WI38 (cell line): Measurements from ENCODE around the gene RADX.

Experiments used
- H3K4me3 ChIP-seq: 2 replicates; pipeline ENCODE4 v1.5.1; 2011; ENCODE audit warnings: low read depth, mild to moderate bottlenecking, control low read depth, low read length
- TF ChIP-seq, protein P1 (sequence below): IDR thresholded peaks from 2 replicates; pipeline ENCODE4 v1.5.1; 2012; ENCODE audit warnings: low read depth, mild to moderate bottlenecking, control low read depth, low read length

Gene RADX

GRCh38 chrX:106726485-106727437, 115.0 kb downstream of the RADX start, which contains the start of gene RNF128:
Gene RNF128, plus strand, starts transcription at chrX:106726701. Its CDS starts 213 bp downstream, at chrX:106726914.
- peak within 1 kb of the TSS; percentile 53 for H3K4me3 ChIP-seq
- TF ChIP-seq, protein P1, sequence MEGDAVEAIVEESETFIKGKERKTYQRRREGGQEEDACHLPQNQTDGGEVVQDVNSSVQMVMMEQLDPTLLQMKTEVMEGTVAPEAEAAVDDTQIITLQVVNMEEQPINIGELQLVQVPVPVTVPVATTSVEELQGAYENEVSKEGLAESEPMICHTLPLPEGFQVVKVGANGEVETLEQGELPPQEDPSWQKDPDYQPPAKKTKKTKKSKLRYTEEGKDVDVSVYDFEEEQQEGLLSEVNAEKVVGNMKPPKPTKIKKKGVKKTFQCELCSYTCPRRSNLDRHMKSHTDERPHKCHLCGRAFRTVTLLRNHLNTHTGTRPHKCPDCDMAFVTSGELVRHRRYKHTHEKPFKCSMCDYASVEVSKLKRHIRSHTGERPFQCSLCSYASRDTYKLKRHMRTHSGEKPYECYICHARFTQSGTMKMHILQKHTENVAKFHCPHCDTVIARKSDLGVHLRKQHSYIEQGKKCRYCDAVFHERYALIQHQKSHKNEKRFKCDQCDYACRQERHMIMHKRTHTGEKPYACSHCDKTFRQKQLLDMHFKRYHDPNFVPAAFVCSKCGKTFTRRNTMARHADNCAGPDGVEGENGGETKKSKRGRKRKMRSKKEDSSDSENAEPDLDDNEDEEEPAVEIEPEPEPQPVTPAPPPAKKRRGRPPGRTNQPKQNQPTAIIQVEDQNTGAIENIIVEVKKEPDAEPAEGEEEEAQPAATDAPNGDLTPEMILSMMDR = no peak

GRCh38 chrX:106728337-106728736, 116.6 kb downstream of the RADX start:
- TF ChIP-seq, protein P1 = no peak
- no peak overlapping the region for H3K4me3 ChIP-seq
